A673 (cell line): ENCODE measurements around the gene ANK3. TPM values are rescaled to one million over a fixed set of nuclear protein-coding genes. Genes with fewer than 3 reads are reported as not detected.

Source experiments
- BruUV-seq: library from RNA; stranded (reverse); fragments of 400-500 nt; replicated peaks from 2 replicates; lab custom pipeline; 2021; lab: Mats Ljungman, UMichigan
- CTCF ChIA-PET: fragments of 300-600 bp; sonication (Branson Sonifier 250); formaldehyde crosslinking; loops from one replicate; lab custom pipeline; 2022; ENCODE audit warnings: antibody characterized with exemption; lab: Charles Lee
- POLR2A ChIA-PET: fragments of 300-600 bp; sonication (Branson Sonifier 250); formaldehyde crosslinking; loops from one replicate; lab custom pipeline; 2022; ENCODE audit warnings: antibody characterized with exemption; ENCODE audit not compliant: low non-redundant PET; lab: Charles Lee
- DNase-seq: peaks from one replicate; pipeline ENCODE4 v3.0.0-alpha.2; 2015; ENCODE audit warnings: low spot score
- H3K27ac ChIP-seq: fragments of 200-600 bp; sonication (generic); 2 replicates; pipeline ENCODE4 v1.5.1; 2016; ENCODE audit warnings: mixed run types, low read depth, mild to moderate bottlenecking, mixed read lengths, antibody characterized with exemption, low read length; ENCODE audit not compliant: poor library complexity, severe bottlenecking
- H3K27me3 ChIP-seq: fragments of 200-600 bp; sonication (generic); replicated peaks from 2 replicates; pipeline ENCODE4 v1.6.1; 2017; ENCODE audit warnings: mixed run types, low read depth, mild to moderate bottlenecking, mixed read lengths, antibody characterized with exemption, low read length; ENCODE audit not compliant: insufficient read depth, poor library complexity
- H3K36me3 ChIP-seq: fragments of 200-600 bp; sonication (generic); 2 replicates; pipeline ENCODE4 v1.6.1; 2016; ENCODE audit warnings: mixed run types, mild to moderate bottlenecking, mixed read lengths, antibody characterized with exemption, low read length; ENCODE audit not compliant: insufficient read depth, poor library complexity, severe bottlenecking
- H3K4me1 ChIP-seq: fragments of 200-600 bp; sonication (generic); 2 replicates; pipeline ENCODE4 v1.6.1; 2017; ENCODE audit warnings: mixed run types, mild to moderate bottlenecking, mixed read lengths, antibody characterized with exemption, low read length; ENCODE audit not compliant: insufficient read depth, poor library complexity, severe bottlenecking
- H3K4me3 ChIP-seq: fragments of 200-600 bp; sonication (generic); 2 replicates; pipeline ENCODE4 v1.5.1; 2016; ENCODE audit warnings: low read depth, mixed run types, mild to moderate bottlenecking, mixed read lengths, low read length; ENCODE audit not compliant: poor library complexity, severe bottlenecking
- H3K9me3 ChIP-seq: fragments of 200-600 bp; sonication (generic); 2 replicates; pipeline ENCODE4 v1.6.1; 2016; ENCODE audit warnings: mixed run types, low read depth, mild to moderate bottlenecking, mixed read lengths, antibody characterized with exemption, low read length; ENCODE audit not compliant: poor library complexity, severe bottlenecking
- CTCF ChIP-seq: fragments of 300-800, 200-600 bp; sonication (generic); conservative IDR thresholded peaks from 2 replicates; pipeline ENCODE4 v1.5.1; 2017; ENCODE audit warnings: low read depth, mild to moderate bottlenecking, antibody characterized with exemption, low read length, moderate library complexity, mixed read lengths
- EZH2 ChIP-seq: fragments of 200-600 bp; sonication (generic); IDR thresholded peaks from 2 replicates; pipeline ENCODE4 v1.6.1; 2017; ENCODE audit warnings: borderline replicate concordance, low read depth, mild to moderate bottlenecking, mixed read lengths, antibody characterized with exemption, low read length; ENCODE audit not compliant: poor library complexity, severe bottlenecking
- intact Hi-C: fragments of 100-400 bp; cut with micrococcal nuclease; formaldehyde crosslinking; loops from one replicate; pipeline ENCODE4 v1.10.0; 2022; ENCODE audit not compliant: unreplicated experiment
- total RNA-seq: library from RNA; stranded (reverse); gene quantifications from 2 replicates; pipeline ENCODE4 v1.2.3, GENCODE V29; 2021

Gene ANK3
- total RNA-seq, 1 experiment from 2014 or later: 13.5 TPM

- ChIA-PET POLR2A (no interaction called here), CTCF (no interaction called here)
- intact Hi-C loops: no loop called here
Measured at GRCh38 chr10:60197206-60197605, 192.5 kb downstream of the ANK3 start.

GRCh38 chr10:60194421-60194820 lies 195.3 kb downstream of the ANK3 start:
- CTCF ChIA-PET: interaction anchor here (0.7 kb wide), 1 partner anchor 1229 kb away, joined by 5 read pairs; no protein-coding TSS in a partner anchor
- H3K4me1 ChIP-seq: no peaks in the 10 kb centered on the region
- H3K27me3 ChIP-seq: no peaks in the 10 kb centered on the region
- BruUV-seq: no TSS peak
- DNase-seq: no peak
- H3K36me3 ChIP-seq: no peaks in the 10 kb centered on the region
- TF ChIP-seq CTCF (no peak), EZH2 (no peak)
- intact Hi-C loops: no loop called here
- H3K4me3 ChIP-seq: no peak overlapping the region
- POLR2A ChIA-PET: no interaction called here
- no peaks in the 10 kb centered on the region for H3K9me3 ChIP-seq
- no peak overlapping the region for H3K27ac ChIP-seq

More at GRCh38 chr10:60197206-60197605, 192.5 kb downstream of the ANK3 start:
- Histone ChIP-seq H3K9me3 (no peaks in the 10 kb centered on the region), H3K4me1 (no peaks in the 10 kb centered on the region), H3K4me3 (no peak overlapping the region), H3K36me3 (no peaks in the 10 kb centered on the region), H3K27ac (no peak overlapping the region), H3K27me3 (no peaks in the 10 kb centered on the region)
- DNase-seq: no peak
- no TSS peak for BruUV-seq
- TF ChIP-seq CTCF (no peak), EZH2 (no peak)

- Histone ChIP-seq H3K36me3 (no peaks in the 10 kb centered on the region), H3K4me1 (no peaks in the 10 kb centered on the region), H3K27ac (no peak overlapping the region), H3K4me3 (no peak overlapping the region), H3K27me3 (no peaks in the 10 kb centered on the region), H3K9me3 (no peaks in the 10 kb centered on the region)
- ChIA-PET CTCF (no interaction called here), POLR2A (no interaction called here)
- DNase-seq: peak; percentile 19
- intact Hi-C loops: no loop called here
- TF ChIP-seq EZH2 (no peak), CTCF (no peak)
- no TSS peak for BruUV-seq
Measured at GRCh38 chr10:60192946-60193345, 196.7 kb downstream of the ANK3 start.
